DMS153 (cell line): Measurements from ENCODE around the gene GDI1.

Experiments
- DNase-seq: peaks from one replicate; lab custom pipeline; 2025; lab: John Stamatoyannopoulos, UW

GDI1 gene

GRCh38 chrX:154437971-154438893 is 1.3 kb downstream of the GDI1 start:
- DNase-seq = no peak

- no peak for DNase-seq
These were observed 2.9 kb downstream of the GDI1 start for GRCh38 chrX:154439841-154440240.

GRCh38 chrX:154440623-154441357 is 3.8 kb downstream of the GDI1 start:
- DNase-seq = no peak

DNA sequence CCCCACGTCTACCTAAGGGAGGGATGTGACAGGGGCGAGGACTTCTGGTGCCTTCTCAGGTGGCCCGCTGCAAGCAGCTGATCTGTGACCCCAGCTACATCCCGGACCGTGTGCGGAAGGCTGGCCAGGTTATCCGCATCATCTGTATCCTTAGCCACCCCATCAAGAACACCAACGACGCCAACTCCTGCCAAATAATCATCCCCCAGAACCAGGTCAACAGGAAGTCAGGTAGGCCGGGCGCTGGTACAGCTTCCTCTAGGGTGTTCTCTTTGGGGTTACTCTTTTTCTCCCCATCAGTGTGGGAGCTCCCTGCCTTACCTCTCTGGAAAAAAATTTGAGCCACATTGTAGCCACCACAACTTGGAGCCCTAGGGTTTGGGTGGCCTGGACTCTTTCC is 4.6 kb downstream of the GDI1 start:
- no peak for DNase-seq

- no peak for DNase-seq
These were observed 5.2 kb downstream of the GDI1 start for GRCh38 chrX:154441984-154442707.

DNA sequence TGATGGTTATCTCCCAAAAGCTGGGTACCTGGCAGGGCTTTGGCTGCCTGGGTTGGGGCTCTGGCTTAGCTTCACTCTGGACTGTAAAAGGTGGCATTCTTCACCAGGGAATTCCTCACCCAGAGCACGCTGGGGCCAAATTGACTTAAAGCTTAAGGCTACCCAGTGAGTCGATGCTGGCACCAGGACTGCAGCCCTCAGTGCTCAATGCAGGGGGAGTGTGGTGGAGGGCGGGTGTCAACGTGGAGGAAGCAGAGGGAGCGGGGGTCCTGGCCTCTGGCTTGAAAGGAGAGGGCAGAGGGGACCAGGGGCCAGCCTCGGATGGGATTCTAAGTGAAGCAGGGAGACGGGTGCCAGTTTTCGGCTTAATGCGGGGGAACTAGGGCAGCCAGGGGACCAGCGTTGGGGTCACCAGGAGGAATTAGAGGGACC is 6.5 kb downstream of the GDI1 start:
- no peak for DNase-seq

GRCh38 chrX:154443992-154444754 is 7.2 kb downstream of the GDI1 start, which contains the start of gene FAM50A:
Gene FAM50A (plus strand): TSS chrX:154444141. CDS start chrX:154444236, 95 bp downstream.
- DNase-seq = peak; percentile 14

DNA sequence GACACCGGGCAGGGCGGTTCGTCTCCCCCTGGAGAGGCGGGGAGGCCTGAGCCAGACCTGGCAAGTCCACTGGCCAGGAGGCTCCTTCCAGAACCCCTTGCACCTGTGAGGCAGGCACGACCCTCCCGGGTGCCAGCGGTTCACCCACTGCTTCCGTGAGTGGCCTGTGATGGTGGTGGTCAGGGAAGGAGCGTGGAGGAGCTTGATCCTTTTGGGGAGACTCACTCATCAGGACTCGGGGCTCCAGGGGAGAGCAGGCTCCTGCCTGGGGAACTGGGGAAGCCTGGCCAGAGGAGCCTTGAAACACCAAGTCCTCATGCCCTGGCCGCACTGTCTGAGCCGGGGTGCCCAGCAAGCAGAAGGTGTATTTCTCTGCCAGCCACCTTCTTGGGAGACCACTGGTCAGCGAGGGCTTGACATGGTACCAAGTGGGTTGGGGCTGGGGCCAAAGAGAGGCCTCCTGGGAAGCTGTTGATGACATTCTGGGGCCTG is 7.8 kb downstream of the GDI1 start:
- no peak for DNase-seq

DNA sequence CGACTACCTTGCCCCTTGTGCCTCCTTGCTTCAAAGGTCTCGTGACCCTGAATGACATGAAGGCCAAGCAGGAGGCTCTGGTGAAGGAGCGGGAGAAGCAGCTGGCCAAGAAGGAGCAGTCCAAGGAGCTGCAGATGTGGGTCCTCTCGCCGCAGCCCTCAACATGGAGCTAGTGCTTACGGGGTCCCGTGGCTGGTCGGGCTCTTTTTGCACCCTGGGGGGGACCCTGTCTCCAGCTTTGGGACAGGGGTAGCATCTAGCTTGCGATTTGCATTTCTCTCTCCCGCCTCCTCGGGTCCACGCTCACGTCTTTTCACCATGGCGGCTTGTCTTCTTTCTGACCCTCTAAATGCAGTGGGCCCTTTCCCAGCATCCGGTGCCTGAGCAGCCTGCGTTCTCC is 8.8 kb downstream of the GDI1 start:
- no peak for DNase-seq

- DNase-seq = no peak
These were observed 9.5 kb downstream of the GDI1 start for GRCh38 chrX:154446430-154446829.

DNA sequence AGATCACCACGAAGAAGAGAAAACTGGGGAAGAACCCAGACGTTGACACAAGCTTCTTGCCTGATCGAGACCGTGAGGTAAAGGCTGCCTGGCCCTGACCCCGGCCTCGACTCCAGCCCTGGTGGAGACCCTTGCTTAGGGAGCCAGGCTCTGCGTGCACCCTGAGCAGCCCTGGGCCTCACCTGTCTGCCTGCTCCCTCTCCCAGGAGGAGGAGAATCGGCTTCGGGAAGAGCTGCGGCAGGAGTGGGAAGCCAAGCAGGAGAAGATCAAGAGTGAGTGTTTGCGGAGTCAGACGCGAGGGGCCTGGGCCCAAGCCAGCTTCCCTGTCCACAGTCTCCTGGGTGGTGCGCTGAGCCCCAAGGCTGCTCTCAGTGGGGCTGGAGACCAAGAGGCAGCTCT is 11.5 kb downstream of the GDI1 start:
- no peak for DNase-seq

DNA sequence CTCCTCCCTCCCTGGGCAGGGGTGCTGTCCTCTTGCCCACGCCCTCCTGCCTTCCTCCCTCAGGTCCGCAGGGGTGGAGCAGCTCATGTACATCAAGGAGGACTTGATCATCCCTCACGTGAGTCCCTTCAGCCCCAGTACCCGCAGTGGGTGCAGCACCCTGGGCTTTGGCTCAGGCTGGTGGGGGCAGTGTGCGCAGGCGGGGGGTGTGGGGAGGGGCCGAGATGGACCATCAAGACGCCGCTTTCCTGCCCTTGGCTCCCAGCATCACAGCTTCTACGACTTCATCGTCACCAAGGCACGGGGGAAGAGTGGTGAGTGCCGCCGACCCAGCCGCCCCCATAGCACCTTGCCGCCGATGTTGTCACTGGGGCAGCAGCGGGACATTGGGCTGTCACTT is 12.7 kb downstream of the GDI1 start:
- no peak for DNase-seq

GRCh38 chrX:154450312-154450711 is 13.4 kb downstream of the GDI1 start:
- DNase-seq = no peak

DNA sequence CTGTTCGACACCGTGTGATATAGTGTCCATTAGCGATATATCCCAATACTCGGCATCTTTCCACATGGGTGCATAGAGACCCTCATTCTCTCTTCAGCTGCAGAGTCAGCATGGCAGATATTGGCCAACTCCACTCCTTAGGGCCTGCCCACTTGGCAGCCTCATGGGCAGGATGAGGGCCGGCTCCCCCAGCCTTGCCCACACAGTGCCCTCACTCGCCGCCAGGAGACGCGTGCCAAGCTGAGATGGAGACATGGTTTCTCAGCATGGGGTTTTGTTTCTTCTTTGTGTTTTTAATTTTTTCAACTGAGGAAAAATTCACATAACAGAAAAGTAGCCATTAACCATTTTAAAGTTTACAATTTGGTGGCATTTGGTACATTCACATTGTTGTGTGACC is 15.9 kb downstream of the GDI1 start:
- no peak for DNase-seq

DNA sequence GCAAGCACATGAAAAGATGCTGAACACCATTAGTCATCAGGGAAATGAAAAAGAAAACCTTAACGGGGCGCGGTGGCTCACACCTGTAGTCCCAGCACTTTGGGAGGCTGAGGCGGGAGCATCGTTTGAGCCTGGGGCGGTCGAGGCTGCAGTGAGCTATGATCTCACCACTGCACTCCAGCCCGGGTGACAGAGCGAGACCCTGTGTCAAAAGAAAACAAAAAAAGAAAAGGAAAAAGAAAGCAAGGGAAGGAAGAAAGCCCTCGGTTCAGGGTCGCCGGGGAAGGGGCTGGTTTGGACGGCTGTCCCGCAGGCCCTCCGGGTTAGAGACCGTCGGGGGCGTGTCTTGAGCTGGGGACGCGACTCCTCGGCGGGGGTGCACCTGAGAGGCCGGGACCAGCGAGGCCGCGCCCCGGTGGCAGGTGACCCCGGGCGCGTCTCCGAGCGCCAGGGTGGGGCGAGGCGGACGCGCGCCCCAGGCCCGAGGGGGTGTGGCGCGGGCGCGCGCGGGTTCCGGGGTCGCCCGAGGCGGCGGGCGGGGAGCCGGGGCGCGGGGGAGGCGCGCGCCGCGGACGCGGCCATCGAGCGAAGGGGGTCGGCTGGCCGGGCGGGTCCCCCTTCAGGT is 20.6 kb downstream of the GDI1 start:
- peak; percentile 43 for DNase-seq

DNA sequence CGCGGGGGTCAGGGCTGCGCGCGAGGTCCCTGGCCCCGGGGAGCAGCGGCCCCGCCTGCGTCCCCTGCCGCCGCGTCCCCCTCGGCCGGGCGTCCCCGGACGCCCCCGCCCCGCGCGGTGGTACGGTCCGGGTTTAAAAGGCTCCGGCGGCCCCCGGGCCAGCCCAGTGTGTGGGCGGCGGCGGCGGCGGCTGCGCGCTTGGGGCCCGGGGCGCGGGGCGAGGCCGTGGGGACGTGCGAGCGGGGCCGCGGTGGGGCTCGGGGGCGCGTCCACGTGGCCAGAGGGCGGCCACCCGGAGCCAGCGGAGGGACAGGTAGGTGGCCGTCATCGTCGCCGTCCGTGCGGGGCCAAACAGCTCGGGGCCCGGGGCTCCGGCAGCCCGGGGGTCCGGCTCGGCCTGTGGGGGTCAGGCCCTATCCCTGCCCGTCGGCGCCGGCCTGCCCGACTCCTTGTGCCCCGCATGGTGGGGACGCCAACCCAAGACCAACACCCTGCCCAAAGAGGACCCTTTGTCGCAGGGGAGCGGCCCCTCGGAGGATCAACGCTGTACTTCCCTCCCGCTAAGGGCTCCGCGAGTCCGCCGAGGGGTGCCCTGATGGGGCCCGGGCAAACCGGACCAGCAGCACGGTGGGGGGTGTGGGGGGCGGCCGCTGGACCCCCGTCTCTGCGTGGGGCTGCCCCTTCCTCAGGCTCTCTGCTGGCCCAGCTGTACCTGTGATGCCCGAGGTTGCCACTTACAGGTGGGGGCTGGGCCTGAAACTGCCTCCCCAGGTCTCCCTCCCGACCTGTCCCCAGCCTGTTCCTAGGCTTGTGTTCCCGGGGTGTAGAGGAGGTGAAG is 21.4 kb downstream of the GDI1 start, which contains the start of gene PLXNA3:
TSS of gene PLXNA3 (plus strand) at position 166 of the 838 bp plus-strand sequence. CDS start 1,903 bp downstream, outside the sequence.
- no peak for DNase-seq

- DNase-seq = peak; percentile 12
These were observed 22.2 kb downstream of the GDI1 start for GRCh38 chrX:154458954-154459778.

GRCh38 chrX:154459832-154460231 is 22.9 kb downstream of the GDI1 start:
- DNase-seq = no peak

DNA sequence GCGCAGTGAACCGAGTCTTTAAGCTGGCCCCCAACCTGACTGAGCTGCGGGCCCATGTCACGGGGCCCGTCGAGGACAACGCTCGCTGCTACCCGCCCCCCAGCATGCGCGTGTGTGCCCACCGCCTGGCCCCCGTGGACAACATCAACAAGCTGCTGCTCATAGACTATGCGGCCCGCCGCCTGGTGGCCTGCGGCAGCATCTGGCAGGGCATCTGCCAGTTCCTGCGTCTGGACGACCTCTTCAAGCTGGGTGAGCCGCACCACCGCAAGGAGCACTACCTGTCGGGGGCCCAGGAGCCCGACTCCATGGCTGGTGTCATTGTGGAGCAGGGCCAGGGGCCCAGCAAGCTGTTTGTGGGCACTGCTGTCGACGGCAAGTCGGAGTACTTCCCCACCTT is 23.4 kb downstream of the GDI1 start:
- DNase-seq = no peak
